GM21576 (cell line): ENCODE measurements around the gene FAM78A.

Experiments
- ATAC-seq: cut with Tn5 transposase; IDR thresholded peaks from one replicate; pipeline ENCODE4 v1.9.1; 2021; ENCODE audit warnings: mild to moderate bottlenecking, moderate library complexity; ENCODE audit not compliant: unreplicated experiment

The FAM78A gene

DNA sequence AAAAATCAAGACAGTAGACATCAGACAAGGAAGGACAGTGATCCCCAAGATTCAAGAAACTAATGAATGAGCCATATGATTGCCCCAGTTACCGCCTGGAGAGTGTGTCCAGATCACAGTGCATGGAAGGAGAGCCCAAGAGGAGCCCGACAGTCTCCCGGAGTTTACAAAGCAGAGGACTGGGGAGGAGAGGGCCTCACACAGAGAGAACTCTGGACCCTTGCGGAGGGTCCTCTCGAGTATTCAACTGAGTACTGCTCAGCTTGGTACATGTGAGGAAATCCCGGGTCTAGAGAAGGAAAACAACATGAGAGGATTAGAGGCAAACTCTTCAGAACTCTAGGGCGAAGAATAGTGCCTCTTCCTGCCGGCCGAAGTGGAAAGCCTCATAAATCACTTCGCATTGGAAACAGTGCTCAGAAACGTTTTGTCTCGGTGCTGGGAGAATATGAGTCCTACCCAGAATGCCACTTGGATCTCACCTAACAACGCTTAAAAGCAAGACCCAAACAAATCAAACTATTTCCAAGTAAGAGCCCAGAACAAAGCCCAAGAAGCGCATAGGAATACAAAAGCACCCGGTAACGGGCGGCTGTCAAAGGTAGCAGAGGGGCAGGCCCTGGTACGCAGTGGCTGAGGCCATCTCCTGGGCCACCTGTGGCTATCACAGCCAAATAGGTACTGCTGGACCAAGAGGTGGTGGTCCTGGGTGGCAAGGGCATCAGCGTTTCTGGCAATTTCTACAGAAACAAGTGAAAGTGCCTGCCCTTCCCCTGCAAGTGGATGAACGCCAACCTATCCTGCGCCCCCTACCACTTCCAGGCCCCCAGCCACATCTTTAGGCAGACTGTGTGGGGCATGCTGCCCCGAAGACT is 36.0 kb downstream of the FAM78A start:
- no peak for ATAC-seq

DNA sequence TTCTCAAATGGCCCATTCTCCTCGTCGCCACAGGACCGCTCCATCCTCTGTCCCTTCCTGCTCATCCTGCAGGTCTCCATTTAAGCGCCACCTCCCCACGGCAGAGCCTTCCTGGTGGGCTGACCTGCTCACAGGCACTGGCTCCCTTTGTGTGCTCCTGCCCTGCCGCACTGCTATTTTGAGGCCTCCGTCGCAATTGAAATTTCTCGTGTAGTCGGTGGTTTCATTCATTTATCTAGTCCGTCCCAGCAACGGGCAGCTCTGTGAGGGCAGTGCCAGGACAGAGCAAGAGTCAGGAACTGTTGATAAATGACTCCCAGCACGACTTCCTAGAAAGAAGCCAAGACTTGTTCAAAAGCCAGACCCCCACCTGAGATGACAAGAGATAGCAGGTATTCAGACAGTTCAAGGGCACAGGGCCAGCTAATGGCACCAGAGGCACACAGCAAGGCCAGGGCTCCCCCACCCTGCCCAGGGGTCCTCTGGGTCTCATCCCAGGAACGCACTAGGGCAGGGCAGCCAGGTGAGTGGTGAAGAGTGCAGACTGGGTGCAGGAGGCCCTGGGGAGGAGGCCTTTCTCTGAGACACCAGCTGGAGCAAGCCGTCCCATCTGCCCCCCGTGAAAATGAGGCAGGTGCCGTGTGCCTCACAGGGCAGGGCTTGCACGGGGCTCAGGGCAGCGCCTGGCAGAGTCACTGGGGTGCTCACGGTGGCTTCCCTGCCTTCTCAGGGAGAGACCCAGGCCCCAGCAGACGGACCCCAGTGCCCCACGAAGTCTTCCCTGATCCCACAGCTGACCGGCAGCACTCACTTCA is 36.9 kb downstream of the FAM78A start:
- no peak for ATAC-seq

DNA sequence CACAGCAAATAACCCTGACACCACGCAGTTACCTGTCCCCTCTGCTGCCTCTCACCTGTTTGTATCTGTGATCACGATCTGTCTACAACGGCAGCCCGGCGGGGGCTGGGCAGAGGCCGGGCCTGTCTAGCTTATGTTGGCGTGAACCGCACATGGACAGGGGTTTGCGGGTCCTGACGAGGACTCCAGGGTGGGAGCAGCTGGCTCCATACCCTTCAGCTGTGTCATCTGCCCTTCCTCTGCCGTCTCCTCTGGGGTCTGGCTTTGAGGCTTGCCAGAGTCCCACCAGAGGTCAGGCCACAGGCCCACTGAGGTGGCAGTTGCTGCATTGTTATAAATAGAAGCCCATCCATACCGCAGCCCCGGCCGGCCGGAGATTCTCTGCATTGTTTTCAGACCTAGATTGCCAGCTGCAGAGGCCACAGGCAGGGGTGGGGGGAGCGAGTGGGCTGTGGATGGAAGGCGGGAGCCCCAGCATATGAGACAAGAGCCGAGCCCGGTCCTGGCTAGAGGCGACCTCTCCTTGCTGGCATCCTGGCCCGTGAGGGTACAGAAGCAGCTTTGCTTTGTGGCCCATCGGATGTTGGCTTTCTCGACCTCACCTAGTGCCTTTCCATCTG is 37.8 kb downstream of the FAM78A start:
- no peak for ATAC-seq

DNA sequence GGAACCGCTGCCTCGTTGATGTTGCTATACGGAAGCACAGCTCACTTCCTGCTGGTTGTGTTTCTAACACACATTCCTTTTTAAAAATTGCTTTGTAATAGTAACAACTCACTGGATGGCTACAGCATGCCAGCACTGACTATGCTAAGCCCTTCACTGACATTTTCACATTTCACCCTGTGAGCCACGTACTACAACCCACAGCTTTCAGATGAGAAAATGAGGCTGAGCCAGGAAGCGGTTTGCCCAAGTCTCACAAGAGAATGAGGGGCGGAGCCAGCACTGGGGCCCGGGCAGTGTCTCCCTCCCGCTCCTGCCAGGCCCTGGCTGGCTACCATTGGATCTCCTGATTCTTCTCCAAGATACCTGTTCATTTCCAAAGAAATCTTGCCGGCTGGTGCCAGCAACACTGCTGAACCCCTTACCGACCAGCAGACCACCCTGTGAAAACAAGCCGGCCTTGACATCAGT is 38.3 kb downstream of the FAM78A start:
- ATAC-seq: peak; percentile 71

DNA sequence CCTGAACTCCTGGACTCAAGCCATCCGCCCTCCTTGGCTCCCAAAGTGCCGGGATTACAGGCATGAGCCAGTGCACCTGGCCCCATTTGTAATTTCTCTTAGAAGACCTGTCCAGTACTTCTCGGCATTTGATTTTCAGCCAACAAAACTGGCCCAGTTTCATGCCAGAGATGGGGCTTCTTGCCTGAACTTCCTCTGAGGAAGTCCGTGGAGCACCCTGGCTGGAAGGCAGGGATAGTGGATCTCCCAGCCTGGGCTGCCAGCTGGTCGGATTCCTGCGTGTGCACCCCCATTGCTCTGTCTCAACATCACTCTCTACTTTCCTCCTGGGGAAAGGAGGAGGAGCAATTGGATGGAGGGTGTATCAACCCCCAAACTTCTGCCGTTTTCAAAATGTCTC is 39.0 kb downstream of the FAM78A start:
- ATAC-seq: no peak

DNA sequence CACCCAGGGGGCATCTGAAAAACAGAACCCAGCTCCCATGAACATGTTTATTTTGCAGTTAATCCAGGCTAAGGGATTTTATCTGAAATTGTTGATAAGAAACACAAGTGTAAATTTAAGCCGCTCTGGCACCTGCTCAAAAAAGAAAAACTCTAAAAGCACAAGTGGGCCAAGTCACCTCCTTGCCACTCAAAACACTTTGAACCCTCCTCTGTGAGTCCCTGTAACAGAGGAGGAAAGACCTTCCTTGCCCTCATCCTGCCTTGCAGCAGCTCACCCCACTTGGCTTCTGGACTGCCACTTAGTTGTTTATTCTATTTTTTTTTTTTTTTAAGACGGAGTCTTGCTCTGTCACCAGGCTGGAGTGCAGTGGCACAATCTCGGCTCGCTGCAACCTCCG is 39.5 kb downstream of the FAM78A start:
- no peak for ATAC-seq

DNA sequence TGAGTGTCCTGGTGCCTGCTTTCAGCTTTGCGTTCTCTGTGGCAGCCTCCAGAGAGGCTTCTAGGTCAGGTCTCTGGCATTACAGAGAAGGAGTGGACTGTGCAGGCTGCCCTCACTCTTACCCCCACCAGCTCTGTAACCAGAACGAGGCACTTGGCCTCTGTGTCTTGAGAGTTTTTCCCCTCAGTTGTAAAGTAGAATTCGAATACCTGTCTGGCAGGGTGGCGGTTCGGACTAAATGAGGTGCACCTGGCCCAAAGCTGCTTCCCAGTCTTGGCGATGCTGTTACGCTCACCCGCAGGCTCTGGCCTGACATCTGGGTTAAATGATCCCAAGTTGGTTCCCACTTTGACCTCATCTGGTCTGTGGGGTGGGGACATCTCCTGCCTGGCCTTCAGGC is 40.1 kb downstream of the FAM78A start:
- ATAC-seq: no peak

DNA sequence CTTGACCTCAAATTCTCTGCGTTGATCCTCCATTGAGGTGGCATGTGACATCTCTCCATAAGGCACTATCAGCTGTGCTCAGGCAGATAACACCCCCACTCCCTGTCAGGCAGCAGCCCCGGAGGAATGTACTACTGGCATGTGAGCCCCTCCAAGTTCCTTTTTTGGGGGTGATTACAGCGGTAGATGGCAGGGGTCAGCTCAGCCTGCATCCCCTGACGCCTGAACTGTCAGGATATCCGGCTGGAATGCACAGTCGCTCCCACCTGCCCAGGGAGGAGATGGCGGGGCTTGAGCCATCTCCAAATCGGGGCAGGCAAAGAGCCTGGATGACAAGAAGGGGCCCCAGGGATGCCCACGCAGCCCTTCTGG is 40.8 kb downstream of the FAM78A start:
- ATAC-seq: no peak

DNA sequence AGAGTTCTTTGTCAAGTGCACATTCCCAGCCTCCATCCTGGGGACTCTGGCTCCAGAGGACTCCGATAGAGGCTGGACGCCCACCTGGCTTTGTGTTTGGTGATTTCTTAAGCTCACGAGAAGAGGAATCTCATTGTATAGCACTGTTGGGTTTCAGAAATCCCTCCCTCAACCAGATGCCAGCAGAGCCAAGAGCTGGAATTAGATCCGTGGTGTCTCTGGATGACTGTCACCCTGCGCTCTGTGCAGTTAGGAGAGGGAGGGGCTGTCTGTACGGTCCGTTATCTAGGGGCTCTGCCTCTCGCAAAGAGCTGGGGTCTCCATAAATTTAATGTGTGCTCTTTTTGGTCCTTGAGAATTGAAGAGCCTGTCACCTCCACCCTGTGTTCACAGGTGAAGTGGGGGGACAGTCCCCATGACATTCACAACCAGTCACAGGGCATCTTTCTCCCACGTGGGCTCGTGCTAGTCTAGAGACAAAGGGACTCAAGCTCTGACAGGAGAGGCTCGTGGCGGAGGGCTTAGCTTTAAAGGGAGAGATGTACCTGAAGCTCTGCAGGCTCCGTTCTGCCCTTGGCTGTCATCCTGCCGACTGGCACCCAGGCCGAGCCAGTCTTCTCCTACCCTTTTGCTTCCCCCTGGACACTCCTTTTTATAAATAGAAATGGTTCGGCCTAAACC is 41.4 kb downstream of the FAM78A start:
- ATAC-seq: no peak

DNA sequence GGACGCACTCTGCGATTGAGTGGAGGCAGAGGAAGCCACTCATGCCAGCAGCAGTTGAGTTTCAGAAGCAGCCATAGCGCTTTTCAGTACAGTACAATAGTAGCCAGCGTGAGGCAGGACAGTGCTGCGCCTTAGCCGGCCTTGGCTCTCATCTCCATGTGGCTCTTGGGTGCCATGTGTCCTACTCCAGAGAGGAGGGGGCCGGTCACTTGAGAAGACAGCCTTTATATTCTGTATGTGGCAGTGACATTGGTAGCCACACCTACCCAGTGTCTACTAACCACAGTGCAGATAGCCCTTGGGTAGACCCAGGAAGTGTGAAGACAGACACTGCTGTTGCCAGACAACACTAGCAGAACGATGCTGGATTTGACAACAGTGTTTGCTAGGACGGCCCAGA is 42.3 kb downstream of the FAM78A start:
- ATAC-seq: no peak

DNA sequence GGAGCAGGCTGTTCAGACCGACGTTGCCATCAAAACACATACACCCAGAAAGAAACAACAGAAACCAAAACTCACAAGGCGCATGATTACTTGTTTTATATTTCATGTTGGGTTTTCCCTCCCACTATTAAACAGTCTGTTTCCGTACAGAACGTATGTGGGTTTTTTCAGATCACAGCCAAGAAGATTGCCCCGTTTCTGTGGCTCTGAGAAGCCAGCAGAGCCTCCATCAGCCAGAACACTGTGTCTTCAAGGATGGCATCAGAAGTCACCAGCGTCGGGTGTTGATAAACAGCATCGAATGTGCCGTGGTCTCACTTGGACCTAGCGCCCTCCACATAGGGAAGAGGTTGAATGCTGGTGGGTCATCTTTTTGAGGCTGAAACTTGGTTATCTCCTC is 42.8 kb downstream of the FAM78A start:
- ATAC-seq: no peak

DNA sequence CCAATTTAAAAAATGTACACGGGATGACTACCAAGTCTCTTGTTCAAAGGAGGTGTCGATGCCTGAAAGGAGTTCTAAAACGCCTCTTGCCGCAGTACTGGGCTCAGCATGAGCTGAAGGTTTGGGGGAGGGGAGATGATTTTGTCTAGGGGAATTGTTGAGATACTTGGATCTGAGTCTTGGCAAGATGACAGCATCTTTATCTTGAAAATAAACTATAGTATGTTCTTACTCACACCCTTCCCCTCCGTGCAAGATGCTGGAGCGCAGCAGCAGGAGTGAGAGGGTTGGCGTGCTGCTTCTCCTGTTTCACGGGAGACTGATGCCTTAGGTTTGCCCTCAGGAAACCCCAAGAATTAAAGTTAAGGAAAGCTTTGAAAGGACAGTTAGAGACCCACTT is 47.3 kb downstream of the FAM78A start:
- ATAC-seq: no peak

DNA sequence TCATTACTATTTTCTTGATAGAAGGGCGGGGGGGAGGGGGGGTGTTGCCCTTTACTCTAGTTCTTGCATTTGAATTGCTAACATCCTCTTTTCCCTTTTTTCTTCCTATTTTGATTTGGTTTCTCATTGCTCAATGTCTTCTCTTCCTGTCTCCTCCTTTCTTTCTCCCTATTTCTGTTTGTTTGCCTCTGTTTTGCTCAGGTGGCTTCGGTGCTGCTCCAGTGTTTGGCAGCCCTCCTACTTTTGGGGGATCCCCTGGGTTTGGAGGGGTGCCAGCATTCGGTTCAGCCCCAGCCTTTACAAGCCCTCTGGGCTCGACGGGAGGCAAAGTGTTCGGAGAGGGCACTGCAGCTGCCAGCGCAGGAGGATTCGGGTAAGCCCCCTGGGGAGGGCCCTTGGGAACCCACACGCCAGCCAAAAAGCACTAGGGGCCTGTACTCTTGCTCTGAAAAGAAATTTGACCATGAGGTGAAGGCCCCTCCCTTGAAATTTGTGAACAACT is 48.3 kb downstream of the FAM78A start:
- ATAC-seq: no peak

DNA sequence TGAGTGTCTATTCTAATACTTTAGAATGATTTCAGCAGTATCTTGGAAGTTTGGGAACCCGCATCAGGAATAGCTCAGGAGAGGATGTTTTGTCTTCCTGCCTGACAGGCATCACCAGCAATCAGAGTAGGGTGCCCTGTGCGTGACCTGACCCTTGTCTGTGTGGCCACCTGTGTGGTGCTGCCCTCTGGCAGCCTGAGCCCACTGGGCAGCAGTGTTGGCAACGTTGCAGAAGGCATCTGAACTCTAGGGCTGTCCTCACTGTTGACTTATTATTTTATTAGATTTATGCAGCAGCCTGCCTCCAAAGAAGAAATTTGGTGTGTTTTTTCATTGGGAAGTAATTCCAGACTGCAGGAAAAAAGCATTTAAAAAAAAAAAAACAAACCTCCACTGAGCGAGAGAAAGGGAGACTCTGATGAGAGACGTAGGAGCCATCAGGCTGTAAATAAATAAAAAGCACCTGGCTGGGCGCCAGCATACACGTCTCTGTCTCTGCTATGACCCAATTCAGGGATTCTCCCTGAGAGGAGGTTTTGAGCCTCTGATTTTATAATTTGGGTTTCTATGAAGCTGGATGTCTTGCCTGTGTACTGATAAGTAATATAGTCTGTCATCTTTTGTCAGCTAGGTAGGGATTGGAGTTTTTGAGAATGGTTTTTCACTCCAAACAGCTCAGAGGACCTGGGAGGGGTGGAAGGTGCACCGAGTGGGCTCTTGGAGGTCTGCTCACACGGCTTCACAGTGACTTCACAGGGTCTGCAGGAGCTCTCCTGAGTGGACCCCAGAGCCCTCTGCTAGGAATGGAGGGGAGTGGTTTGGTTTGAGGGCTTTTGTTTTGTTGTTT is 49.0 kb downstream of the FAM78A start:
- ATAC-seq: no peak

DNA sequence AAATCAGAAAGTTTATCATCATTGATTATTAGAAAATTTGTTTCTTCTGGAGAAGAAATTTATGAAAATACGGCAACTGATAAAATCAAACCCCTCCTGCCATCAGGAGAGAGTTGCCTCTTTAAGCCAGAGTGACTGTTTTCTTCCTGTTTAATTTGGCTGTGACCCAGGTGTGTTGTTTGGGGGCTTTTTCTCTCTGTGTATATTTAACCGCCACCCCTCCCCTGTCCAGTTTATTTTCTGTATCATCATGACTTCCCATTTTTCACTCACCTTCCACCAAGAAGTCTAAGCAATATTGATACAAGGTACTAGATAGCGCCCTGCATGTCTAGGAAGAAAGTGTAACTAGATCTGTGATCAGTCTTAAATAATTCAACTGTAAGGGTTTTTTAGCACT is 50.1 kb downstream of the FAM78A start:
- ATAC-seq: no peak

DNA sequence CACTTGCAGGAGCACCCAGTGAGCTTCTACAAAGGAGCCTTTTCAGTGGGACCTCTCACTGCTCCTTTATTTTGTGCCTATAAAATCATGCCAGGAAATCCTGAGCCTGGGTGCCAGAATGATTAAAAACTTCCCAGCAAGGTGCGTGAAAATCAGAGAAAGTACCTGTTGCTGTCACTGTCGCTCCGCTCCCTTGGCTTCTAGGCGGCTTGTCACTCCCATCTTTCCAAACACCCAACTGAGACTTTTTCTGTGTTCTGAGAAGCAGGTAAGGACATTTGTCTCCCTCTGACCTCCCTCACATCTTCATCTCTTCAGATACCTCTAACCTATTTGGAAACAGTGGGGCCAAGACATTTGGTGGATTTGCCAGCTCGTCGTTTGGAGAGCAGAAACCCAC is 53.9 kb downstream of the FAM78A start:
- ATAC-seq: no peak

DNA sequence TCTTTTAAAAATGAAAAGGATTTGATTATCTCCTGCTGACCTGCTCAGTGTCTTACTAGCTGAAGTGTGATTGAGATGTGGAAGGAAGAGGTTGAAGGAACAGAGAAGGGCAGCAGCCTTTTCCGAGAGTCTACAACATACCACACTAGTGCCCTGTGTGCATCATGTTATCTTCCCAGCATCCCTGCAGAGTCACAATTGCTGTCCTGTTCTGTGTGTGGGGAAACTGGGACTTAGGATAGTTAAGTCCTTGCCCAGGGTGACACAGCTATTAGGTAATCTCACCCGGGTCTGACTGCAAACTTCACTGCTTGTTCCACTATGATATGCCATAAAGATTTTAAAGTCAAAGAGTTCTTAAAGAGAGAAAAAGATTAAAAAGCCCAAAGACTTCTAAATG is 55.8 kb downstream of the FAM78A start:
- no peak for ATAC-seq

DNA sequence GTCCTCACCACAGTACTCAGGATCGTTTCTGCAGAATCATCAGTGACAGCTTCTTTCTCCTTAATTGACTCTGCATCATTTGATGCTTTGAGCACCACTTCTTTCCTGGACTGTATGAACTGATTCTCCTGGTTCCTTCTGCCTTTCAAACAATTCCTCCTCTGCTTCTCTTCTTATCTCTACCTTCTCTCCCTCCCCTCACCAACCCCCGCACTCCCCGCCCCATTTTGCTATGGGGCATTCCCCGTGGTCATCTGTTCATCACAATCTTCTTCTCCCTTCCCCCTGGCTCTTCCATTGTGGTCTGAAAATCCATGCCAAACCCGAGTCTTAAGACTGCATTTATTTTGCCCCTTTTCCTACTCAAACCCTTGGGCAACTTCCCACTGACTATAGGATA is 57.9 kb downstream of the FAM78A start:
- ATAC-seq: no peak

DNA sequence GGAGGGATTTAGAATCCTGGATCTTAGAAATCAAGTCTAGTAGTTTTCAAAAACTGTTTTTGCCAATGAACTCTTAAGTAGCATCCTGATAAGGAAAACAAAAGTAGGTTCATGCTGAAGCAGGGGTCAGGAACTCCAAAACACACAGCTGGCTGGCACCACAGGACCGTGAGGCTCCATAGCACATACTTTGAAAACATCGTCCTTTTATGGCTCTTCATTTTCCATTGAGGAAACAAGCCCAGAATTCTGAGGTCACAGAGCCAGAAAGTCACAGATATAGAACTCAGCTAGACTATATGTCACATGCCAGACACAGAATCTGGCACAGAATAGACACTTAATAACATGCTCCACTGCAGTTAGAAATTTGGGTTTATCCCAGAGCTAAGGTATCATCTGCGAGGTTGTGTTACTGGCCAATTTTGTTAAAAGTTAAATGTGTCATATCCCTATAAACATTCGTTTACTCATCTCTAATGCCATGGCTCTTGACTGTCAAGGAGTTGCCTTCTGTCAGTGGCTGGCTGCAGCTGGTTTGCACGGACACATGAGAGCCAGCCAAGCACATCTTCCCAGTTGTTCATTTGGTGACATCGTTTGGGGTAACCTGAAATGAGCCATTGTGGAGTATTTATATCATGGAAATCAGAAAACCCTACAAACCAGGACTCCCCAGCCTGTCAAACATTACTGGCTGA is 58.8 kb downstream of the FAM78A start:
- ATAC-seq: no peak
